ENCODE measurements around the gene SOX18. TPM values are rescaled to one million over a fixed set of nuclear protein-coding genes. Genes with fewer than 3 reads are reported as not detected.

Gene SOX18
- total RNA-seq, 1 donor, result 0.54 TPM

DNA sequence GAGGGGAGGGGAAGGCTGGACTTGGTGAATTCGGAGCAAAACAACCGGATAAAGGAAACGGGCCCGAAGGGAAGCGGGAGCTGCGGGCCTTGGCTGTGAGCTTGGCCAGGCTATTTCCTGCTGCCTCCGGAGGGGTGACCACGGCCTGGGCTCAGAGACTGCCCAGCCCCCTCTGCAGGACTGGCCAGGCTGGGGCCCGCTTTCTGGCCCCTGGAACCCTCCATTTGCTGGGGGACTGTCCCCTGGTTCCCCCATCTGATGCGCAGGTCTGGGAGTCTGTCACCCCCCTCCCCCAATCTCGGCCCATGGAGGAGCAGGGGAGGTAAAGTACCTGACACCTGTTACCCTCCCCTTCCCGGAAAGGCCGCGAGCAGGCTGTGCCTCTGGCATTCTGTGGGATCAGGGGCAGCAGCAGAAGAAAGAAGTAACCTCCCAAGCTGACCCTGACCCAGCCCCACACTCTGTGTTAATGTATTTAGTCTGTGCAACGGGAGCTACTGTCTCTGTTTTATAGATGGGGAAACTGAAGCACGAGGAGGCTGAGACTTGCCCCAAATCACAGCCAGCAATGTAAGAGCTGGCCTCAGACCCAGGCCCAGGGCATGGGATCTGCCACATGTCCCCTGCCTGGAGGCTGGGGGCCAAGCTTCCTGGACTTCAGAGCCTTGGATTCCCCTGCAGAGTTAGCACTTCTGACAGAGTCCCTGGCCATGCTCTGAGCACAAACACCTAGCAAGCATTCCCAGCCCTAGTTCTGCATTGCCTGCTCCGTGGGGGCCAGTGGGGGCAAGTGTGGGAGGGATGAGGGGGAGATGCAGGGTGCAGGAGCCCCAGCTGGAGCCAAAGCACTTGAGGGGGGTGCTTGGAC, 9.9 kb downstream of the SOX18 start:
- DNase-seq (ENCODE audit: low read depth in 2 of 3, low spot score in 2 of 3), result no peak

DNA sequence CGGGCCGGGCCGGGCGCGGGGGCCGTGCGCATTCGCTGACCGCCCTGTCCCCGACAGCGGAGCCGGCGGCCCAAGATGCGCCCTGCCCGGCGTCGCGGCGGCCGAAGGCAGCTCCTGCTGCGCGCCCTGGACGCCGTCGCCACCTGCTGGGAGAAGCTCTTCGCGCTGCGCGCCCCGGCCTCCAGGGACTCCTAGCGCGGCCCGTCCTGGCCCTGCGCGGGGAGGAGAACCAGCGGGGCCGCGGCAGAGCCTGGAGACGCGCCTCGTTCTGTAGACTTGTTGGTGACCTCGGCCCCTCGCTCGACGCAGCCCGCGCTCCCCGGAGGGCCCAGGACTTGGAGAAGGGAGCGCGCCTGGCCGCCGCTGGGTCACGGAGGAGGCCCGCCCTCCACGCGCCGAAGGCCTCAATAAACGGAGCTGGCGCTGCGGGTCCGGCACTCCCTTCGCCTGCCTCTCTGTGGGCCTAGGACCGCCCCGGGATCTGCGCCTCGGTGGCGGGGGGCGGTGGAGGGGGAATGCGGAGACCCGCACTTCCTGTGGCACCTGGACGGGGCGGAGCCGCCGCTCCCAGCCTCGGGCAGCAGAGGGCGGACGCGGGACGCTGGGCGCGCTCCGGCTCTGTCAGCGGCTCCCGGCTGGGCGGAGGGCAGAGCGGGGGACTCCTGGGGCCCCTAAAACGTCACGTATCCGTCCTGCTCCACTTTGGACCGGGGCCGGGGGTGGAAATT, 10.7 kb downstream of the SOX18 start:
- DNase-seq (ENCODE audit: low read depth in 2 of 3, low spot score in 2 of 3), result peak; percentile 53 to 73 (median 68)

DNA sequence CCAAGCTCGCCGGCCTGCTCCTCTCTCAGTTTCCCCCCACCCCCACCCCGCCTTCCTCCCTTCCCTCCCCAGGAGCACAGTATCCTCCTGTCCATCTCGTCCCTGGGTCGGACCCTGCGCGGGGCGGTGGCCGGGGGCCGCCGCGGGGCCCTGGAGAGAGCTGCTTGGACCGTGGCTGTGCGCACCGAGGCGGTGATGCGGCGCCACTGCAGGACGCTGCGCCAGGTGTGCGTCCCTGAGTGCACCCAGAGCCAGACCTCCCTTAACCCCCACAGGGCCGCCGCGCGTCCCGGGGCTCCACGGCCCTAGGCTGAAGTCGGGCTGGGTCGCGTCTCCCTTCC, 11.2 kb downstream of the SOX18 start:
- DNase-seq (ENCODE audit: low read depth in 2 of 3, low spot score in 2 of 3), result no peak

- no peak for DNase-seq (ENCODE audit: low read depth in 2 of 3, low spot score in 2 of 3)
Measured at GRCh38 chr20:64037498-64038213, 11.8 kb downstream of the SOX18 start.

- no peak for DNase-seq (ENCODE audit: low read depth in 2 of 3, low spot score in 2 of 3)
Measured at GRCh38 chr20:64037199-64037497, 12.3 kb downstream of the SOX18 start.

DNA sequence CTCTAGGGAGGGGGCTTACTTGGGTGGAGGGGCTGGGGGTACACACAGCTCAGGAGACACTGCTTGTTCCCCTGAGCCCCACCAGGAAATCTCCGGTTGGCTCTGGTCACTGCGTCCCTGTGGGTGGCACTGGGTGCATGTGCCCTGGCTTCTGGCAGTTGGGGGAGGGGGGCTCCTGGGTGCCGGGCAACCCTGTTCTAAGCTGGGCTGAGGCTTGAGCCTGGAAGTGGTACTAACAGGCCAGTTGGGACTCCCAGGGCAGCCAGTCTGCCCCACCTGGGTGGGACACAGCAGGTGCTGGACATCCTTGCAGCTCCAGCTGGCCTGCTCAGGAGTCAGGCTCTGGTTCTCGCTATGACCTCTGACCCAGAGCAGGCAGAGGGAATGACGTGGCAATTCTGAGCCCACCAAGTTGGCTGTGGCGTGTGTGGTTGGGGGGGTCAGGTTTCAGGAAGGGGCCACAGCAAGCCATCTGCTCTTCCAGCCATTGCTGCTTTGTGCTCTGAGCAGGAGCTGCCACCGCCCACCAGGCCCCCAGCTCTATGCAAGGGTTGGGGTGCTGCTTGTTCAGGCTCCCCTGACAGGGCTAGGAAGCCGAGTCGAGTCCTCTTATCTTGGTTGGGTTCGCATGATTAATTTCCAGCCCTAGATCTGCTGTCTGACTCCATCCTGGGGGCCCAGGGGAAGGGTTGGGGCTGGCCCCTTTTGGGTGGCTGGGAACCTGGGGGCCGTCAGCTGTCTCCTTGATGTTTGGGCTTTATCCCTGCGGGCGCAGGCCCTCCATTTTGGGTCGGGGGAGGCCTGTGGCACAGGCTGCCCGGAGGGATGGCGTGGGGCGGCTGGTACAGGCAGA, 12.9 kb downstream of the SOX18 start:
- peak in 1 of 3 donors; percentile 62 for DNase-seq (ENCODE audit: low read depth in 2 of 3, low spot score in 2 of 3)

GRCh38 chr20:64035933-64036345, 13.5 kb downstream of the SOX18 start, which contains the start of gene C20orf204:
Gene C20orf204 (plus strand): TSS chr20:64036182. CDS start chr20:64036324, 142 bp downstream.
- DNase-seq (ENCODE audit: low read depth in 2 of 3, low spot score in 2 of 3), result no peak

GRCh38 chr20:64035066-64035932, 14.1 kb downstream of the SOX18 start:
- DNase-seq (ENCODE audit: low read depth in 2 of 3, low spot score in 2 of 3), result no peak

DNA sequence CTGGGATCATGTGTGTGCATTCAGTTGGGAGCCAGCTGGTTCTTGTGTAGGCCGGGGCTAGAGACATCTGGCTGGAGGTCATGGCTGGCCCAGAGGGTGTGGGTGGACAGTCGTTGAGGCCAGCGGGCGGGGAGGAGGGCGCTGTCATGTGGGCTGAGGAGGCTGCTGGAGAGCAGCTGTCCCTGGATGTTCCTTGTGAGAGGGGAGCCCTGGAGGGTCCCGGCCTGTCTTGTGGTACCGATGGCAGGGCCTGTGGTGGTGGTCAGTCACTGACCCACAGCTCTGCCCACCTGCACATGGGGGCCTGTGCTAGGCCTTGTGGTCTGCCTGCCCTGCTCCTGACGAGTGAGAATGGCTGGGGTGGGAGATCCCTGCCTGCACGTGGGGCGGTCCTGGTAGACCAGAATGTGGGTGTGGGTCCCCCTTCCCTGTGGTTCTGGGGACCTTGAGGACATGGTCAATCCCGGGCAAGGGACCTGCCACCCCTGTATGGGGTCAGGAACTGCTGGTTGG, 15.4 kb downstream of the SOX18 start:
- DNase-seq (ENCODE audit: low read depth in 2 of 3, low spot score in 2 of 3), result no peak

DNA sequence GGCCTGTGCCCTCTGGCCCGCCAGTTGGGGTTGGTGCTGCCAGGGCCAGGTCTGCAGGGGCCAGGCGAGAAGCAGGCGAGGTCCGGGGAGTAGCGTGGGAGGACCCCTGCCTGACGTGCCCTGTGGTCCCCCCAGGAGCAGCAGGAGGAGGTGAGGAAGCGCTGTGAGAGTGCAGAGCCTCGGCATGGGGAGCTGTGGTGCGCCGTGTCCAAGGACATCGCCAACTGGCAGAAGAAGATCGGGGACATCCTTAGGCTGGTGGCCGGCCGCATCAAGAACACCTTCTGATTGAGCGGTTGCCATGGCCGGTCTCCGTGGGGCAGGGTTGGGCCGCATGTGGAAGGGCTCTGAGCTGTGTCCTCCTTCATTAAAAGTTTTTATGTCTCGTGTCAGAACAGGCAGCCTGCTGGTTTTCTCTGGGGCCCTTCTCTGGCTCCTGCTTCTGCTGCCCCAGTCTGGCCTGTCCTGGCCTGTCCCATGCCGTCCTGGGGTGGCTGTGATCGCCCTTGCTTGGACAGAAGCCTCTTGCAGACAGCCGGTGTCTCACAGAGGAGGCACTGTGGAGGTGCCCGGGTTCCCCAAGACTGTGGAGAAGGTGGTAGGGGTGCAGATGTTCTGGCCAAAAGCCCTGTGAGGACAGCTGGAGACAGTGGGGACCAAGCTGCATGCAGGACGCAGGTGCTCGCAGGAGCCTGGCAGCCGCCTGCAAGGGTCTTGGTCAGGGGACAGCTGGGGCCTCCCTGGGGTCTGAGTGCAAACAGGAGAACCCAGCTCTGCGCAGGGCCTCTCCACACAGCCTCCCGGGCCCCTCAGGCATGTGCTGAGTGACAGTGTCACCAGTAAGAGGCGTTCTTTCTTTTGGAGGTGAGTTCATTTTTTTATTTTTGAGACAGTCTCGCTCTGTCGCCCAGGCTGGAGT, 16.5 kb downstream of the SOX18 start:
- DNase-seq (ENCODE audit: low read depth in 2 of 3, low spot score in 2 of 3), result no peak

GRCh38 chr20:64031822-64032314, 17.6 kb downstream of the SOX18 start:
- DNase-seq (ENCODE audit: low read depth in 2 of 3, low spot score in 2 of 3), result no peak

- DNase-seq (ENCODE audit: low read depth in 2 of 3, low spot score in 2 of 3), result no peak
Measured at GRCh38 chr20:64030371-64031134, 18.9 kb downstream of the SOX18 start.

GRCh38 chr20:64029293-64030117, 19.9 kb downstream of the SOX18 start:
- no peak for DNase-seq (ENCODE audit: low read depth in 2 of 3, low spot score in 2 of 3)

- no peak for DNase-seq (ENCODE audit: low read depth in 2 of 3, low spot score in 2 of 3)
Measured at GRCh38 chr20:64027981-64028685, 21.3 kb downstream of the SOX18 start.

GRCh38 chr20:64025826-64026412, 23.5 kb downstream of the SOX18 start:
- DNase-seq (ENCODE audit: low read depth in 2 of 3, low spot score in 2 of 3), result no peak
